GM21528 (cell line): ENCODE measurements around the gene DUSP6.

ENCODE experiments used
- ATAC-seq: cut with Tn5 transposase; IDR thresholded peaks from one replicate; pipeline ENCODE4 v1.9.1; 2021; ENCODE audit warnings: mild to moderate bottlenecking, moderate library complexity; ENCODE audit not compliant: unreplicated experiment, low FRiP score

Gene DUSP6

GRCh38 chr12:89307474-89308253, 44.6 kb downstream of the DUSP6 start:
- ATAC-seq = no peak

GRCh38 chr12:89306827-89307473, 45.4 kb downstream of the DUSP6 start:
- ATAC-seq = no peak

DNA sequence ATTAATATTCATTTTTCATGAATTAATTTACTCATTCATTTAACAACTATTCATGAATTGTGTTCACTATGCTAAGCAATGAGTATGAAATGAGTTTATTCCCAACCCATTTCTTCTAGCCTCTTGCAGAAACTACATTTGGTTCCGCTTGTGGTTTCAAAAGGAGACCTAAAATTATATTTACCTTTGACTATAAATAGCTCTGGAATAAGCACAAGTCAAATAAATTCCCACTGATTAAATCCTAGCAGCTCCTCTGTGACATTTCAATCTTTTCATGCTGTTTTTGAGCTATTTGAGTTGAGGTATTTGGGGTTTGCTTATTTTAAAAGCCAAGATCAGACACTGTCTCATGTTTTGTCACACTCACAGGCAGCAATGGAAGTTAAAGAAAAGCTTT, 46.9 kb downstream of the DUSP6 start:
- no peak for ATAC-seq

GRCh38 chr12:89299931-89300330, 52.4 kb downstream of the DUSP6 start:
- ATAC-seq = no peak

DNA sequence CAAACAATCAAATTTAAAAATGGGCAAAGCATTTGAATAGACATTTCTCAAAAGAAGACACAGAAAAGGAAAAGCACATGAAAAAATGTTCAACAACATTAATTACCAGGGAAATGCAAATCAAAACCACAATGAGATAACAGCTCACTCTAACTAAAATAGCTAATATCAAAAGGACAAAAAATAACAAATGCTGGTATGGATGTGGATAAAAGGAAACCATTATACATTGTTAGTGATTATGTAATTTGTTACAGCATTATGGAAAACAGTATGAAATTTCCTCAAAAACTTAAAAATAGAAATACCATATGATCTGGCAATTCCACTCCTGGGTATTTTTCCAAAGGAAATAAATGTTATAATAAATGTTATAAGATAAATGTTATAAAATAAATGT, 52.9 kb downstream of the DUSP6 start:
- no peak for ATAC-seq
